Measurements from ENCODE around the gene FKBP2.

DNA sequence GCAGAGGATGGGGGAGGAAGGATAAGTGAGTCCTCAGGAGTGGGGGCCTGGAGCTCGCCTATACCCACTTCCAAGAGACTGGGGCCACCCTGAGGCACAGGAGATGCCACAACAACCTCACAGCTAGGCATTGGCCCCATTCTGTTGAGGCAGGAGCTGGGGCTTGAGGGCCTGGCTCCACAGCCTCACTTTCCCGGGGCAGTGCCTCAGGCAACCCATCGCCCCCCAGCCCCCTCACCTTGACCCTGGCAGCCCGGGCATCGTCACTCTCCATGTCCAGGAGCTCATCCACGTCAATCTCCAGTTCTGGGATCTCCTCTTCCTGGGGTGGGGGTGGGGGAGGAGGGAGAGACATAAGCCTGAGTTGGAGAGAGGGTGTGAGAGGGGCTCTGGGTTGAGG lies 4.1 kb downstream of the FKBP2 start:
- TF ChIP-seq EP300 (IDR thresholded peaks at IDR 0.05) (no peak), CTCF (IDR thresholded peaks at IDR 0.05) (no peak), POLR2A (IDR thresholded peaks at IDR 0.05) (no peak)
